Measurements from ENCODE around the gene CD2BP2.

The CD2BP2 gene

DNA sequence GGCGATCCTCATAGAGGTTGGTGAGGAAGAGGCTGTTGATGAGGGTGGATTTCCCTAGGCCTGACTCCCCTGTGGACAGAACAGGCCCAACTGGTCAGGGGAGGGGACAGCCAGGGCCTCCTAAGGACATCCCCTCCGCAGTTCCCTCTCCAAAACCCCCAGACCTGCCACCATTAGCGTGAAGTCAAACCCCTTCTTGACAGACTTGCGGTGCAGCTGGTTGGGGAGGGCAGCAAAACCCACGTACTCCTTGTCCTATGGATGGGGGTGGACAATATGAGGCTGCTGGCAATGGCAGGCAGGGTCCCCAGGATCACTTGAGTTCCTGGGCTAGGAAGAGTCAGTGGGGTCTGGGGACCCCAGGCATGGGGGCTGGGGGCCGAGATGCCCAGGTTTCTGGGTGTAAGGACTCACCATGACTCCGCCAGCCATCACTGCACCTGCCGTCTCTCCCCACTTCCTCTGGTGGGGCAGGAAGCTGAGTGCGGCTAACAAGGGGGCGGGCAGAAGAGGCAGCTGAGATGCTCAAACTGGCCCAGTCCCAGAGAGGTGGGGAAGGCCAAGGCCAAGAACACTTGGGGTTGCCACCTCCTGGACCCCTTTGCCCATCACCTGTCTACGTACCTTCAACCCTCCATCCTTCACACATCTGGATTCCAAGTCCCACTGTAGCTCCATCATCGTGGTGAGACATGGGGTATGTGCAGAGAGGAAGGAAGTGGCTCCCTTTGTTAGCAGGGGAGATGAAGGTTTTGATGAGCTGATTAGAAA, 27.2 kb upstream of the CD2BP2 start, which contains the start of gene SEPTIN1:
SEPTIN1 (minus strand) TSS at position 451 of the 771 bp plus-strand sequence; CDS start at position 432, 19 bp downstream.
- no peak for TF ChIP-seq CTCF (IDR thresholded peaks at IDR 0.05; ENCODE audit: insufficient read depth, low read length, missing control alignments)
- POLR2A ChIA-PET = interaction anchor here (1.0 to 1.9 kb wide), 2 partner anchors 11 to 13 kb away, joined by 6 to 8 read pairs; partner anchors contain the start of genes TBC1D10B and ZNF48
- CTCF ChIA-PET = interaction anchor here (1.0 kb wide), 1 partner anchor 12 kb away, joined by 5 read pairs; no protein-coding TSS in a partner anchor
- no peak within 1 kb of the TSS for H3K4me3 ChIP-seq (ENCODE audit: low read depth, low read length)
- DNase-seq (ENCODE audit: low read depth, low spot score) = no peak

DNA sequence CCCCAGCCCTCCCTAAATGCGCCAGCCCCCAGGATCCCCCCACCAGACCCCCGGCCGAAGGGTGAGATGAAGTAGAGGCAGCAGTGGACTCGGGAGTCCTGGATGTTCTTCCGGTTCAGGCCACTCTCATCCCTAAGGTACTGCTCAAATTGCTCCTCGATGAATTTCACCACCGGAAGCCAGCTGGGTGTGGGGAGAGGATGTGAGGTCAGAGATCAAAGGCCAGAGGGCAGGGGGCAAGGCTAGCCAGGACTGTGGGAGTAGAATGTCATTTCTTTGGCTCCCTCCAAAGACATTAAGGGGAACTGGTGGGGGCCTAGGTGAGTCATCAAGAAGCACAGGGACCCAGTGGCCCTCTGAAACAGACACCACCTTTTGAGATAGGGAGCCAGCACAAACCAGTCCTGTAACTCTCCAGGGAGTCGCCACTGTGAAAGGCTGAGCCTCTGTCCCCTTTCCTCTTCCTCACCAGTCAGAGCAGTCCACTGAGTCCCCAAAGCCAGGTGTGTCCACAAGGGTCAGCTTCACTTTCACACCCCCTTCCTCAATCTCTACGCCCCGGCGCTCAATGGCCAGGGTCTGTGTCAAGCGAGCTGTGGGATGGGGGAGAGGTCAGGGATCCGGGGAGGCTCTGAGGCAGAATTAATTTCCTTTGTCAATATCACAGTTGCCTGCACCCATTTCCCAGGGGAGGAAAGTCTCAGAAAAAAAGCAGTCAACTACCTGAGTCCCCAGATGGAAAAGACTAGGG, 26.4 kb upstream of the CD2BP2 start:
- POLR2A ChIA-PET = interaction anchor here (1.9 kb wide), 1 partner anchor 11 kb away, joined by 8 read pairs; the partner anchor contains the start of gene TBC1D10B
- no peak for TF ChIP-seq CTCF (IDR thresholded peaks at IDR 0.05; ENCODE audit: insufficient read depth, low read length, missing control alignments)
- DNase-seq (ENCODE audit: low read depth, low spot score) = no peak
- no peak overlapping the region for H3K4me3 ChIP-seq (ENCODE audit: low read depth, low read length)
- CTCF ChIA-PET = interaction anchor here (2.1 kb wide), 1 partner anchor 14 kb away, joined by 6 read pairs; the partner anchor contains the start of gene ZNF48

DNA sequence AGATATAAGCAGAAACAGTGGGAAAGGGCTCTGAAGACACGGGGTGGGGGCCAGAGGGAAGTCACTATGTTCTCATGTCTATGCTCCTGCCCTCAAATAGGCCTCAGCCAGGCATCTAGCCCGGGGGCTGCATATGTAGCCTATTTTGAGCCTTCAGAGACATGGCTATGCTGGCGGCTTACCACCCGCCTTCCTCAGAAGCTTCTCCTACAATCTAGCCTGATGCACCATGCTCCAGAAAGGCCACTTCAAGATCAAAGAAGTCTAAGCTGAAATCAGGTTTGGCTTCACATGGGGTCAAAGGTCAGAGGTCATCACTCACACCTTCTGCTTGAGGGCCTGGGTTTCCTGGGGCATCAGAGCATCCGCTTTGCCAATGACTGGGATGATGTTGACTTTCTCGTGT, 25.7 kb upstream of the CD2BP2 start:
- ChIA-PET CTCF (interaction anchor here (1.0 to 2.1 kb wide), 2 partner anchors 15 to 29 kb away, joined by 3 to 6 read pairs; partner anchors contain the start of gene ZNF48), POLR2A (no interaction called here)
- TF ChIP-seq CTCF (IDR thresholded peaks at IDR 0.05; ENCODE audit: insufficient read depth, low read length, missing control alignments) = no peak
- no peak overlapping the region for H3K4me3 ChIP-seq (ENCODE audit: low read depth, low read length)
- no peak for DNase-seq (ENCODE audit: low read depth, low spot score)

GRCh38 chr16:30380072-30380802, 25.1 kb upstream of the CD2BP2 start:
- H3K4me3 ChIP-seq (ENCODE audit: low read depth, low read length) = no peak overlapping the region
- POLR2A ChIA-PET = no interaction called here
- no peak for DNase-seq (ENCODE audit: low read depth, low spot score)
- CTCF ChIA-PET = interaction anchor here (1.0 to 2.1 kb wide), 3 partner anchors 9 to 29 kb away, joined by 3 to 6 read pairs (median 6); partner anchors contain the start of gene ZNF48
- TF ChIP-seq CTCF (IDR thresholded peaks at IDR 0.05; ENCODE audit: insufficient read depth, low read length, missing control alignments) = no peak

DNA sequence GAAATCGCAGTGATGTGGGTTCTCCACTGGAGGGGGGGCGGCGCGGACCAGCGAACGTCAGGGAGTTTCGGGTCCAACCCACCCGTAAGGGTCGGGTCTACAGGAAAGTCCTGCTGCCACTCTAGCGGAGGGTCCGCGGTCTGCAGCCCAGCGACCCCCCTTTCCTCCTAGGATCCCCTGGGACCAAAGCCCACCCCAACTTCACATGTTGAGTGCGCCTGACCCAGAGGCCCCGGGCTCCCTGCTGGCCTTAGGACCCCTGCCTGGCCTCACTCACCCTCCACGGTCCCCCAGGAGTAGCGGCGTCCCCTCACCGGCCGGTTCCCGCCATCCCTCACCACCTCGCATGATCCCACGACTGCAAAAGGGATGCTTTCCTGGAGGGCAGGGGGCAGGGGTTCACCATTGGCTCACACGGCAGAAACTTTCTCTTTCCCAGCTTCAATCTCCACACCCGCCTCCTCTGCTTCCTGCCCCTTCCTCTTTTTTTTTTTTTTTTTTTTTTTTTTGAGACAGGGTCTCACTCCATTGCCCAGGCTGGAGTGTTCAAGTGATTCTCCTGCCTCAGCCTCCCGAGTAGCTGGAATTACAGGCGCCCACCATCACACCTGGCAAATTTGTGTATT, 24.2 kb upstream of the CD2BP2 start:
- POLR2A ChIA-PET = interaction anchor here (1.2 kb wide), 1 partner anchor 16 kb away, joined by 4 read pairs; the partner anchor contains the start of gene ZNF48
- no peak for TF ChIP-seq CTCF (IDR thresholded peaks at IDR 0.05; ENCODE audit: insufficient read depth, low read length, missing control alignments)

More for the DNA sequence above, 24.2 kb upstream of the CD2BP2 start:
- no peak for DNase-seq (ENCODE audit: low read depth, low spot score)
- peak overlapping the region; percentile 85 for H3K4me3 ChIP-seq (ENCODE audit: low read depth, low read length)
- CTCF ChIA-PET = interaction anchor here (1.3 to 2.1 kb wide), 2 partner anchors 8 to 16 kb away, joined by 6 read pairs; partner anchors contain the start of gene ZNF48

Data from AG04449 (cell line).